GM21381 (cell line): ENCODE data around the gene LAMA2.

Experiments
- ATAC-seq: cut with Tn5 transposase; IDR thresholded peaks from one replicate; pipeline ENCODE4 v1.9.1; 2021; ENCODE audit warnings: mild to moderate bottlenecking, moderate library complexity; ENCODE audit not compliant: unreplicated experiment

Gene LAMA2

GRCh38 chr6:129500958-129501739 is 618.2 kb downstream of the LAMA2 start:
- ATAC-seq, result no peak

GRCh38 chr6:129501740-129502660 is 619.1 kb downstream of the LAMA2 start:
- no peak for ATAC-seq

GRCh38 chr6:129504456-129504855 is 621.5 kb downstream of the LAMA2 start:
- no peak for ATAC-seq

- no peak for ATAC-seq
Observed at GRCh38 chr6:129507059-129507807, 624.3 kb downstream of the LAMA2 start.

GRCh38 chr6:129507846-129508245 is 624.9 kb downstream of the LAMA2 start:
- ATAC-seq, result no peak

- no peak for ATAC-seq
Observed at GRCh38 chr6:129508477-129509145, 625.7 kb downstream of the LAMA2 start.

GRCh38 chr6:129510950-129511349 is 628.0 kb downstream of the LAMA2 start:
- ATAC-seq, result no peak

- ATAC-seq, result no peak
Observed at GRCh38 chr6:129513471-129513870, 630.5 kb downstream of the LAMA2 start.

- no peak for ATAC-seq
Observed at GRCh38 chr6:129515004-129515403, 632.1 kb downstream of the LAMA2 start.

- no peak for ATAC-seq
Observed at GRCh38 chr6:129516005-129516404, 633.1 kb downstream of the LAMA2 start.

- no peak for ATAC-seq
Observed at GRCh38 chr6:129516787-129517186, 633.8 kb downstream of the LAMA2 start.

- no peak for ATAC-seq
Observed at GRCh38 chr6:129517288-129517687, 634.4 kb downstream of the LAMA2 start.

- ATAC-seq, result no peak
Observed at GRCh38 chr6:129519750-129520149, 636.8 kb downstream of the LAMA2 start.

- no peak for ATAC-seq
Observed at GRCh38 chr6:129521946-129522345, 639.0 kb downstream of the LAMA2 start.

- ATAC-seq, result no peak
Observed at GRCh38 chr6:129523816-129524215, 640.9 kb downstream of the LAMA2 start.

GRCh38 chr6:129525055-129525454 is 642.1 kb downstream of the LAMA2 start:
- ATAC-seq, result no peak

GRCh38 chr6:129534926-129535325 is 652.0 kb downstream of the LAMA2 start:
- ATAC-seq, result no peak

GRCh38 chr6:129536271-129536670 is 653.3 kb downstream of the LAMA2 start:
- no peak for ATAC-seq

GRCh38 chr6:129539032-129539431 is 656.1 kb downstream of the LAMA2 start:
- ATAC-seq, result no peak

- ATAC-seq, result no peak
Observed at GRCh38 chr6:129542705-129543104, 659.8 kb downstream of the LAMA2 start.

- ATAC-seq, result no peak
Observed at GRCh38 chr6:129543981-129544380, 661.0 kb downstream of the LAMA2 start.
